Brain pericyte (primary cell): ENCODE data around the gene PIP4K2C.
"Not testable (repeated sequence)": the region's sequence is repeated elsewhere in the genome, so short reads cannot be mapped to it uniquely, and the experiment has no call there.

Experiments
- DNase-seq: peaks from one replicate; pipeline ENCODE4 v3.0.0-alpha.2; 2012; ENCODE audit warnings: low read depth, low spot score

PIP4K2C gene

GRCh38 chr12:57558864-57559263 is 32.1 kb upstream of the PIP4K2C start:
- no peak for DNase-seq

GRCh38 chr12:57560516-57560915 is 30.5 kb upstream of the PIP4K2C start:
- DNase-seq: no peak

- DNase-seq: not testable (repeated sequence)
Observed at GRCh38 chr12:57561117-57561516, 29.9 kb upstream of the PIP4K2C start.

GRCh38 chr12:57563358-57563757 is 27.6 kb upstream of the PIP4K2C start:
- DNase-seq: no peak

GRCh38 chr12:57564178-57564740 is 26.7 kb upstream of the PIP4K2C start:
- DNase-seq: no peak

GRCh38 chr12:57568838-57569237 is 22.2 kb upstream of the PIP4K2C start:
- DNase-seq: no peak

- no peak for DNase-seq
Observed at GRCh38 chr12:57569858-57570257, 21.1 kb upstream of the PIP4K2C start.

- not testable (repeated sequence) for DNase-seq
Observed at GRCh38 chr12:57570438-57570837, 20.6 kb upstream of the PIP4K2C start.

- no peak for DNase-seq
Observed at GRCh38 chr12:57571926-57572762, 18.8 kb upstream of the PIP4K2C start.

GRCh38 chr12:57574795-57575194 is 16.2 kb upstream of the PIP4K2C start:
- no peak for DNase-seq

GRCh38 chr12:57575771-57576612 is 15.0 kb upstream of the PIP4K2C start:
- DNase-seq: no peak

- no peak for DNase-seq
Observed at GRCh38 chr12:57576613-57577160, 14.3 kb upstream of the PIP4K2C start.

- DNase-seq: no peak
Observed at GRCh38 chr12:57577981-57578758, 12.8 kb upstream of the PIP4K2C start.

GRCh38 chr12:57579011-57579410 is 12.0 kb upstream of the PIP4K2C start:
- no peak for DNase-seq

GRCh38 chr12:57579677-57580465 is 11.1 kb upstream of the PIP4K2C start:
- no peak for DNase-seq

- DNase-seq: no peak
Observed at GRCh38 chr12:57580466-57580795, 10.6 kb upstream of the PIP4K2C start.

- no peak for DNase-seq
Observed at GRCh38 chr12:57581802-57582201, 9.2 kb upstream of the PIP4K2C start.

- DNase-seq: no peak
Observed at GRCh38 chr12:57582440-57582839, 8.6 kb upstream of the PIP4K2C start.

- DNase-seq: peak; percentile 18
Observed at GRCh38 chr12:57583008-57583831, 7.8 kb upstream of the PIP4K2C start.

GRCh38 chr12:57584050-57584449 is 6.9 kb upstream of the PIP4K2C start:
- no peak for DNase-seq
